Karpas-422 (cell line): ENCODE measurements around the gene ABHD8. TPM values are rescaled to one million over a fixed set of nuclear protein-coding genes. Genes with fewer than 3 reads are reported as not detected.
A peak's percentile ranks its signal among the peaks of the same experiment; 100 is the strongest.

ENCODE experiments used
- DNase-seq: peaks from one replicate; pipeline ENCODE4 v3.0.0-alpha.2; 2015
- H2AFZ ChIP-seq: fragments of 200-600 bp; sonication (generic); 2 replicates; pipeline ENCODE4 v1.6.1; 2014; ENCODE audit warnings: antibody characterized with exemption, low read length, mixed read lengths
- H3K27ac ChIP-seq: fragments of 200-600 bp; sonication (generic); 2 replicates; pipeline ENCODE4 v1.5.1; 2014; ENCODE audit warnings: mild to moderate bottlenecking, low read length, moderate library complexity
- H3K27me3 ChIP-seq: fragments of 200-600 bp; sonication (generic); 2 replicates; pipeline ENCODE4 v1.6.1; 2014; ENCODE audit warnings: low read length, mixed read lengths
- H3K36me3 ChIP-seq: fragments of 200-600 bp; sonication (generic); 2 replicates; pipeline ENCODE4 v1.6.1; 2014; ENCODE audit warnings: low read length, mixed read lengths; ENCODE audit not compliant: insufficient read depth
- H3K4me1 ChIP-seq: fragments of 200-600 bp; sonication (generic); 2 replicates; pipeline ENCODE4 v1.6.1; 2014; ENCODE audit warnings: mild to moderate bottlenecking, low read length, mixed read lengths
- H3K4me2 ChIP-seq: fragments of 200-600 bp; sonication (generic); 2 replicates; pipeline ENCODE4 v1.6.1; 2014; ENCODE audit warnings: low read length, low read depth, mild to moderate bottlenecking; ENCODE audit not compliant: poor library complexity, severe bottlenecking
- H3K4me3 ChIP-seq: fragments of 200-600 bp; sonication (generic); 2 replicates; pipeline ENCODE4 v1.5.1; 2014; ENCODE audit warnings: mild to moderate bottlenecking, antibody characterized with exemption, low read length, mixed read lengths
- H3K79me2 ChIP-seq: fragments of 200-600 bp; sonication (generic); 2 replicates; pipeline ENCODE4 v1.6.1; 2014; ENCODE audit warnings: mild to moderate bottlenecking, low read length, mixed read lengths
- H3K9ac ChIP-seq: fragments of 200-600 bp; sonication (generic); 2 replicates; pipeline ENCODE4 v1.6.0; 2014; ENCODE audit warnings: low read length
- H3K9me2 ChIP-seq: fragments of 200-600 bp; sonication (generic), shearing (Covaris generic); replicated peaks from 2 replicates; pipeline ENCODE4 v1.6.0; 2014; ENCODE audit warnings: mild to moderate bottlenecking, low read length, moderate library complexity; ENCODE audit not compliant: insufficient read depth
- H3K9me3 ChIP-seq: fragments of 300-700, 200-600 bp; sonication (generic); 2 replicates; pipeline ENCODE4 v1.6.1; 2014; ENCODE audit warnings: low read length, mixed read lengths
- H4K20me1 ChIP-seq: fragments of 200-600 bp; sonication (generic); 2 replicates; pipeline ENCODE4 v1.6.1; 2014; ENCODE audit warnings: mild to moderate bottlenecking, antibody characterized with exemption, low read length, low read depth; ENCODE audit not compliant: insufficient read depth
- total RNA-seq: library from RNA; depleted of rRNA; stranded (reverse); fragments of >200 nt; shearing (Covaris generic); gene quantifications from 2 replicates; pipeline ENCODE4 v1.2.3, GENCODE V29; 2014; ENCODE audit warnings: low replicate concordance

ABHD8 gene
- total RNA-seq, 1 experiment from 2014 or later, result 0.37 TPM

DNA sequence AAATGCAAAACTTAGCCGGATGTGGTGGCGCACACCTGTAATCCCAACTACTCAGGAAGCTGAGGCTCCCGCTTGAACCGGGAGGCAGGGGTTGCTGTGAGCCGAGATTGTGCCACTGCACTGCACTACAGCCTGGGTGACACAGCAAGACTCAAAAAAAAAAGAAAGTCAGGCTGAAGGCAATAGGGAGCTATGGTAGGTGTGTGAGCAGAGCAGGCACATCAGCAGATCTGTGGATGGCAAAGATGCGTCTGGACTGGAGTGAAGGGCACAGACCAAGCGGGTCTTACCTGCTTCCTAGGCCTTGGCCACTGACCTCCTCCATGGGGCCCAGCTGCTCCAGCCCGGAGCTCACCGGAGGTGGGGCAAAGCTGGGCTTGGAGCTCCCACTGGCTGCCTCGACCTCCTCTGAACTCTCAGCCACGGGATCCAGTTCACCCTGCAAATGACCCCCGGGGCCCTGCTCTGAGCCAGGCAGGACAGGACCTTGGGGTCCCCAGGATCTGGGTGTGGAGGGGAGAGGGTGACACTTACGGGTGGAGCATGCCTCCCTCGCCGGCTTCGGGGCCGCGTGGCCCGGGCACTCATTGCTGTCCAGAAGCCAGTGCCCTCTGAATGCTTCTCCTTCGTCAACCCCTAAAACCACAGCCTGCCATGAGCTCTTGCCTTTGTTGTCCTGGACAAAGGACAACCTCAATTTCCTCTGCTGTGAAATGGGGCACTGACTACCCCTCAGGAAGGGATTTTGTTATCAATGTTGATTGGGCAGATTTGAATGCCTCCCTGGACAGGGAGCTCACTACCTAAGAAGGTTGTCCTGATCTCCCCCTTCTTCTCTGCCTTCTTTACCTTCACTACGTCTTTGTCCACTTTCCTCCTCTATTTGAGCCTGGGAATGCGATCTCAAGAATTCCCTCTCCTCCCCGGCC is 39.2 kb downstream of the ABHD8 start:
- Histone ChIP-seq H3K9me3 (no peaks in the 10 kb centered on the region), H3K9me2 (no peaks in the 10 kb centered on the region), H3K4me1 (peaks cover 28% of the 10 kb centered on the region), H3K27me3 (no peaks in the 10 kb centered on the region), H2AFZ (no peak overlapping the region), H3K9ac (no peak overlapping the region), H3K4me3 (no peak overlapping the region), H3K4me2 (no peak overlapping the region), H3K79me2 (peaks cover 15% of the 10 kb centered on the region), H3K36me3 (no peaks in the 10 kb centered on the region), H4K20me1 (no peaks in the 10 kb centered on the region), H3K27ac (no peak overlapping the region)
- DNase-seq, result no peak

DNA sequence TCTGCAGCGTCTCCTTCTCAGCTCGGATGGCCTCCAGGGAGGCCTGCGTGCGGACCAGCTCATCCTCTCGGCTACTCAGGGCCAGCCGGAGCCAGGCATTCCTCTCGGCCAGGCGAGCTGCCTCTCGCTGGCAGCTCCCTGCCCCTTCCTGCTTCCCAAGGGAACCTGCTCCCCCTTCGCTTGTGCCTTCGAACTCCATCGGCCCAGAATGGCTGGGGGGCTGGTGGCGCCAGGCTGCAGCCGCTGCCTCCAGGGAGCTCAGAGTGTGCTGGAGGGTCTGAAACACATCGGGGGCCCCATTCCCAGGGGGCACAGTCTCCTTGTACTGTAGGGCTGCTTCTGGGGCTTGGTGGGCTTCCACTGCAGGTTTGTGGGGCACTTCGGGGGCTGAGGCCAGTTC is 40.7 kb downstream of the ABHD8 start:
- no peaks in the 10 kb centered on the region for H4K20me1 ChIP-seq
- H3K4me1 ChIP-seq, result peaks cover 18% of the 10 kb centered on the region
- H3K4me3 ChIP-seq, result no peak overlapping the region
- H3K79me2 ChIP-seq, result peaks cover under 1% of the 10 kb centered on the region; the same call in 1 of the 2 replicates
- no peak overlapping the region for H3K4me2 ChIP-seq
- H3K9me2 ChIP-seq, result no peaks in the 10 kb centered on the region
- no peaks in the 10 kb centered on the region for H3K27me3 ChIP-seq
- H3K36me3 ChIP-seq, result no peaks in the 10 kb centered on the region
- no peak overlapping the region for H3K9ac ChIP-seq
- H3K27ac ChIP-seq, result no peak overlapping the region
- no peak overlapping the region for H2AFZ ChIP-seq
- DNase-seq, result no peak
- no peaks in the 10 kb centered on the region for H3K9me3 ChIP-seq

DNA sequence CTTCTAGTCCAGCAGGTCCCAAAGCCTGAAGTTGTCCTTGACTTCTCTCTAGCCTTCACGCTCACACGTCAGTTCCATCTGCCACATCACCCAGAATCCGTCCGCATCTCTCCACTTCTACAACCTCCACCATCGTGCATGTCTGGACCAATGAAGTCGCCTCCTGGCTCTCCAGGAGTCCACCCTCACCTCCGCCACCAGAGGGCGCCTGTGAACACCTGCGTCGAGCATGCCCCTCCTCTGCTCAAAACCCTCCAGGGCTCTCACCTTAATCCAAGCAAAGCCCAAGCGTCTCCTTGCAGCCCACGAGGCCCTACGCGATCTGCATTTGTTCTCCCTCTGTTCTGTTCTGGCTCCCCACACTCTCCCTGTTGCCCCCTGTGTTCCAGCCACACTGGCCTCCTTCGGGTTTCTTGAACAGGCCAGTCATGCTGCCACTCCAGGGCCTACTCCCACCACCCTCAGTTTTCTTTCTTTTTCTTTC is 42.3 kb downstream of the ABHD8 start:
- no peaks in the 10 kb centered on the region for H3K9me2 ChIP-seq
- H3K27me3 ChIP-seq, result no peaks in the 10 kb centered on the region
- no peaks in the 10 kb centered on the region for H3K36me3 ChIP-seq
- H3K27ac ChIP-seq, result 0 out of 2 replicates have a peak overlapping the region, but pooled peaks have one; percentile 38
- H3K9ac ChIP-seq, result peak overlapping the region; percentile 43
- peak overlapping the region; percentile 77; the same call in 1 of the 2 replicates for H2AFZ ChIP-seq
- H3K4me2 ChIP-seq, result peak overlapping the region; percentile 35
- no peak overlapping the region for H3K4me3 ChIP-seq
- no peaks in the 10 kb centered on the region for H3K79me2 ChIP-seq
- H3K9me3 ChIP-seq, result no peaks in the 10 kb centered on the region
- peaks cover 9% of the 10 kb centered on the region for H3K4me1 ChIP-seq
- DNase-seq, result peak; percentile 97
- no peaks in the 10 kb centered on the region for H4K20me1 ChIP-seq

DNA sequence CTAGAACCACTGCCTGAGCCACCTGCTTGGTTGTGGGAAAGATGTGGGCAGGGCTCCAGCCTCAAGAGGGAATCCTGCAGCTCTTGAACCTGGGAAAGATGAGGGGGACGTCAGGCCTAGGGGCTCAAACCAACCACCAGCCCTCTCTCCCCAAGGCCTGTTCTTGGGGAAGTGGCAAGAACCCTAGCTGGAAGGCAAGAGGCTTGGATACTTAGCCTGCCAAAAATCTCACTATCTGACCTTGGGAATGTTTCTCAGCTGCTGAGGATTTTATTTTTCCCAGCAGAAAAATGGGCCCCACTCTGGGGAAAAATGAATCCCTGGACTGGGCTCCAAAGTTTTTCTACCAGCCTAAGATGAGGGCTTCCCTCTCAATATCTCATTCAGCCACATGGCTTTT is 43.3 kb downstream of the ABHD8 start:
- H3K79me2 ChIP-seq, result no peaks in the 10 kb centered on the region
- H3K36me3 ChIP-seq, result no peaks in the 10 kb centered on the region
- H4K20me1 ChIP-seq, result no peaks in the 10 kb centered on the region
- H3K4me2 ChIP-seq, result no peak overlapping the region
- no peak overlapping the region for H2AFZ ChIP-seq
- peaks cover 8% of the 10 kb centered on the region for H3K4me1 ChIP-seq
- no peak overlapping the region for H3K4me3 ChIP-seq
- no peak overlapping the region for H3K27ac ChIP-seq
- H3K9me3 ChIP-seq, result no peaks in the 10 kb centered on the region
- no peak for DNase-seq
- no peaks in the 10 kb centered on the region for H3K9me2 ChIP-seq
- H3K27me3 ChIP-seq, result no peaks in the 10 kb centered on the region
- no peak overlapping the region for H3K9ac ChIP-seq

DNA sequence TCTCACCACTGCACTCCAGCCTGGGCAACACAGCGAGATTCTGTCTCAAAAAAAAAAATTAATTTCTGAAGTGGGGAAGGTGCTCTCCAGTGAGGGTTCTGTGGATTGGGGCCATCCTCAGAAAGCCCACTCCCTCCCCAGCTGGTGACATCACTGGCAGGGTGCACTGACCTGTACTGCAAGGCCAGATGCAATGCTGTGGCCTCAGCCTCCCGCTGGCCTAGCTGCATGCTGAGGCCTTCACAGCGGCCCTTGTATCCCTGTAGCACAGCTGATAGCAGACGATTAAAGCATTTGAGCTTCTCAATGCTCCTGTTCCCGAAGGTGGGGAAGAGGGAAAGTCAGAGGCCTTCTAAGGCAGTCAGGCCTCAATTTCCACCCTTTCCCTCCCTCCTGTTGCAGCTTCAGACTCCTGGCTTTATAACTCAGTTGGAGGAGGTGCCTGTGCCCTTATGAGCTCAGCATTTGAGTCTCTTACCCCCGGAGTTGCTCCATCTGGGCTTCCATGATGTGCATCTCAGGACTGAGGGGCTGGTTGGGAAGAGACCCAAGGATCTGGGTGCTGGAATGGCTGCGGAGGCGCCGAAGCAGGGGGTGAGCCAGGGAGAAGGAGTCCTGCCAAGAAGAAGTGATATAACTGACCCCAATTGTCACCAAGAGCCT is 44.0 kb downstream of the ABHD8 start:
- Histone ChIP-seq H3K9ac (no peak overlapping the region), H3K4me1 (peaks cover 8% of the 10 kb centered on the region), H3K27ac (no peak overlapping the region), H2AFZ (no peak overlapping the region), H3K27me3 (no peaks in the 10 kb centered on the region), H3K79me2 (no peaks in the 10 kb centered on the region), H3K4me2 (no peak overlapping the region), H3K36me3 (no peaks in the 10 kb centered on the region), H3K9me3 (no peaks in the 10 kb centered on the region), H3K4me3 (no peak overlapping the region), H3K9me2 (no peaks in the 10 kb centered on the region), H4K20me1 (no peaks in the 10 kb centered on the region)
- DNase-seq, result no peak

DNA sequence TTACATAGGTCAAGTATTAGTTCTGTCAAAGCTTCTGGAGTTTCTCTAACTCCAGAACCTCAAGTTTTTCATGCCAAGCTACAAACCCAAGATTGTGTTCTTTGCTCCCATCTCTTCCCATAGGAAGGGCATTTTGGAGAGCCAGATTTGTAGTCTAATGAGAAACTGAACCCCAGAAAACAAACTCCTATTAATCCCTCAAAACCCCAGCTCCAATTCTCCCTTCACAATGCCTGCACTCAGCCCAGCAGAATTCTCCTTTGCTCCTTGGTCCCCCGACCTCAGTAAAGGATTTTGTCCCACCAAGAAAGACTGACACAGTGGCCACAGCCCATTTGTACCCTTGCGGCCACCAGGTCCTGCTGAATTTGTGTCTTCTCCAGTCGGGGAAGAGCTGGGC is 47.1 kb downstream of the ABHD8 start:
- Histone ChIP-seq H3K9me3 (no peaks in the 10 kb centered on the region), H3K9me2 (no peaks in the 10 kb centered on the region), H4K20me1 (no peaks in the 10 kb centered on the region), H3K4me1 (peaks cover 7% of the 10 kb centered on the region), H3K27ac (no peak overlapping the region), H3K9ac (no peak overlapping the region), H3K79me2 (no peaks in the 10 kb centered on the region), H3K4me2 (no peak overlapping the region), H2AFZ (no peak overlapping the region), H3K27me3 (no peaks in the 10 kb centered on the region), H3K36me3 (no peaks in the 10 kb centered on the region), H3K4me3 (no peak overlapping the region)
- no peak for DNase-seq

DNA sequence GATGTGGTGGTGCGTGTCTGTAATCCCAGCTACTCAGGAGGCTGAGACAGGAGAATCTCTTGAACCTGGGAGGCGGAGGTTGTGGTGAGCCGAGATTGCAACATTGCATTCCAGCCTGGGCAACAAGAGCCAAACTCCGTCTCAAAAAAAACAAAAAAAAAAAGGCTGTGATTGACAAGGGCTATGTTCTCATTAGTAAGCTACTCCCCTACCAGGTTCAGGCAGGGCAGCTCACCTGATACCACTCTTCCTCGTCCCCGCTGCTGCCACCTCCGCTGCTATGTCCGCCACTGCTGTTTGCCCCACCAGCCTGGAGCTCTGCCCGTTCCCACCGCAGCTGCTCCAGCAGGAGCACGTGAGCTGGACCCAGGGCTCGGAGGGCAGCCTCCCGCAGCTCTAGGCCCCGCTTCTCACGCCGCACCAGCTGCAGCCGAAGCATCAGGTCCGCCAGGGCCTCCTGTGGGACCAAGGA is 48.0 kb downstream of the ABHD8 start:
- no peaks in the 10 kb centered on the region for H3K79me2 ChIP-seq
- H3K9ac ChIP-seq, result no peak overlapping the region
- DNase-seq, result no peak
- no peak overlapping the region for H2AFZ ChIP-seq
- H3K36me3 ChIP-seq, result no peaks in the 10 kb centered on the region
- H3K27me3 ChIP-seq, result no peaks in the 10 kb centered on the region
- no peaks in the 10 kb centered on the region for H3K9me2 ChIP-seq
- no peak overlapping the region for H3K4me2 ChIP-seq
- no peak overlapping the region for H3K27ac ChIP-seq
- H4K20me1 ChIP-seq, result no peaks in the 10 kb centered on the region
- no peaks in the 10 kb centered on the region for H3K9me3 ChIP-seq
- no peaks in the 10 kb centered on the region for H3K4me1 ChIP-seq
- H3K4me3 ChIP-seq, result no peak overlapping the region

DNA sequence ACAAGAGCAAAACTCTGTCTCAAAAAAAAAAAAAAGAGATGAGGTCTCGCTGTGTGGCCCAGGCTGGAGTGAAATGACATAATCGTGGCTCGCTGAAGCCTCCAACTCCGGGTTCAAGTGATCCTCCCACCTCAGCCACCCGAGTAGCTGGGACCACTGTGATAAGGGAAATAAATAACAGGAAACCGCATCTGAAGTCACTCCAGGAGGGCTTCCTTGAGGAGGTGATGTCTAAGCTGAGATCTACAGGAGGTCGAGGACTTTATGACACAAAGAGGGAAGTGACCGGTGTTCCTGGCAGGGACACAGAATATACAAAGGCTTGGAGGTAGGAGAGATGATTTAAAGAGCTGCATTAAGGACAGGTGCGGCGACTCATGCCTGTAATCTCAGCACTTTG is 48.6 kb downstream of the ABHD8 start:
- DNase-seq, result no peak
- Histone ChIP-seq H3K4me3 (no peak overlapping the region), H3K9me2 (no peaks in the 10 kb centered on the region), H2AFZ (no peak overlapping the region), H3K9ac (no peak overlapping the region), H3K27ac (no peak overlapping the region), H4K20me1 (no peaks in the 10 kb centered on the region), H3K79me2 (no peaks in the 10 kb centered on the region), H3K4me2 (no peak overlapping the region), H3K27me3 (no peaks in the 10 kb centered on the region), H3K36me3 (no peaks in the 10 kb centered on the region), H3K9me3 (no peaks in the 10 kb centered on the region), H3K4me1 (no peaks in the 10 kb centered on the region)
